Measurements from ENCODE around the gene TMED10. TPM values are rescaled to one million over a fixed set of nuclear protein-coding genes. Genes with fewer than 3 reads are reported as not detected.

Gene TMED10
- polyA plus RNA-seq, 1 donor from 2014 or later, result 146 TPM

GRCh38 chr14:75206190-75206589 lies 29.8 kb upstream of the TMED10 start:
- Histone ChIP-seq H3K4me2 (ENCODE audit: low read length) (no peak overlapping the region), H3K27me3 (ENCODE audit: insufficient read depth, low read depth, low read length) (no peaks in the 10 kb centered on the region), H3K27ac (ENCODE audit: low read length) (no peak overlapping the region), H3K36me3 (ENCODE audit: insufficient read depth, low read length) (no peaks in the 10 kb centered on the region), H3K79me2 (replicated peaks; ENCODE audit: insufficient read depth, low read length) (no peaks in the 10 kb centered on the region), H3K9ac (ENCODE audit: low read length) (no peak overlapping the region), H3K4me3 (ENCODE audit: low read length) (no peak overlapping the region), H3K9me3 (ENCODE audit: low read length) (no peaks in the 10 kb centered on the region), H3F3A (ENCODE audit: insufficient read depth, low read length, poor library complexity, severe bottlenecking) (no peaks in the 10 kb centered on the region), H4K20me1 (ENCODE audit: insufficient read depth) (no peaks in the 10 kb centered on the region), H3K9me2 (ENCODE audit: insufficient read depth, low read length) (no peaks in the 10 kb centered on the region), H2AFZ (ENCODE audit: low read depth, low read length) (no peak overlapping the region)
- TF ChIP-seq EP300 (conservative IDR thresholded peaks at IDR 0.05; ENCODE audit: poor library complexity, severe bottlenecking) (no peak), REST (IDR thresholded peaks at IDR 0.05; ENCODE audit: borderline replicate concordance) (no peak), SMC3 (conservative IDR thresholded peaks at IDR 0.05; ENCODE audit: poor library complexity) (no peak)

- Histone ChIP-seq H3K9ac (ENCODE audit: low read length) (no peak overlapping the region), H3K9me2 (ENCODE audit: insufficient read depth, low read length) (no peaks in the 10 kb centered on the region), H2AFZ (ENCODE audit: low read depth, low read length) (no peak overlapping the region)
Observed at GRCh38 chr14:75205591-75205990, 29.2 kb upstream of the TMED10 start.

More at GRCh38 chr14:75205591-75205990, 29.2 kb upstream of the TMED10 start:
- TF ChIP-seq SMC3 (conservative IDR thresholded peaks at IDR 0.05; ENCODE audit: poor library complexity) (no peak), MXI1 (conservative IDR thresholded peaks at IDR 0.05; ENCODE audit: poor library complexity, severe bottlenecking) (no peak), REST (IDR thresholded peaks at IDR 0.05; ENCODE audit: borderline replicate concordance) (no peak), EZH2 (IDR thresholded peaks at IDR 0.05; ENCODE audit: borderline replicate concordance, insufficient read depth, low read length, poor library complexity, severe bottlenecking) (no peak), CTCF (IDR thresholded peaks at IDR 0.05; ENCODE audit: poor library complexity, severe bottlenecking) (no peak), RAD21 (conservative IDR thresholded peaks at IDR 0.05) (no peak), POLR2AphosphoS5 (IDR thresholded peaks at IDR 0.05) (no peak), EP300 (conservative IDR thresholded peaks at IDR 0.05; ENCODE audit: poor library complexity, severe bottlenecking) (no peak), TAF1 (IDR thresholded peaks at IDR 0.05; ENCODE audit: low read depth) (no peak)
- Histone ChIP-seq H3F3A (ENCODE audit: insufficient read depth, low read length, poor library complexity, severe bottlenecking) (no peaks in the 10 kb centered on the region), H3K4me3 (ENCODE audit: low read length) (no peak overlapping the region), H3K27me3 (ENCODE audit: insufficient read depth, low read depth, low read length) (no peaks in the 10 kb centered on the region), H3K27ac (ENCODE audit: low read length) (no peak overlapping the region), H3K4me2 (ENCODE audit: low read length) (no peak overlapping the region), H3K79me2 (replicated peaks; ENCODE audit: insufficient read depth, low read length) (no peaks in the 10 kb centered on the region), H3K9me3 (ENCODE audit: low read length) (no peaks in the 10 kb centered on the region), H4K20me1 (ENCODE audit: insufficient read depth) (no peaks in the 10 kb centered on the region), H3K36me3 (ENCODE audit: insufficient read depth, low read length) (no peaks in the 10 kb centered on the region)
